Astrocyte (in vitro differentiated cells and primary cell): ENCODE measurements around the gene GLB1L2.

Experiments
- CTCF ChIP-seq: IDR thresholded peaks from 2 replicates; pipeline ENCODE4 v1.5.1; 2011; ENCODE audit warnings: low read depth, mild to moderate bottlenecking, inconsistent platforms, low read length, moderate library complexity; ENCODE audit not compliant: insufficient read depth
- EZH2 ChIP-seq: IDR thresholded peaks from 2 replicates; pipeline ENCODE4 v1.6.1; 2012; ENCODE audit warnings: mild to moderate bottlenecking, low read length, inconsistent platforms; ENCODE audit not compliant: insufficient read depth

- TF ChIP-seq CTCF, result no peak
- no peak for TF ChIP-seq EZH2
These were observed 63.2 kb downstream of the GLB1L2 start for GRCh38 chr11:134395002-134395401.
